ENCODE data around the gene HSD17B1.

DNA sequence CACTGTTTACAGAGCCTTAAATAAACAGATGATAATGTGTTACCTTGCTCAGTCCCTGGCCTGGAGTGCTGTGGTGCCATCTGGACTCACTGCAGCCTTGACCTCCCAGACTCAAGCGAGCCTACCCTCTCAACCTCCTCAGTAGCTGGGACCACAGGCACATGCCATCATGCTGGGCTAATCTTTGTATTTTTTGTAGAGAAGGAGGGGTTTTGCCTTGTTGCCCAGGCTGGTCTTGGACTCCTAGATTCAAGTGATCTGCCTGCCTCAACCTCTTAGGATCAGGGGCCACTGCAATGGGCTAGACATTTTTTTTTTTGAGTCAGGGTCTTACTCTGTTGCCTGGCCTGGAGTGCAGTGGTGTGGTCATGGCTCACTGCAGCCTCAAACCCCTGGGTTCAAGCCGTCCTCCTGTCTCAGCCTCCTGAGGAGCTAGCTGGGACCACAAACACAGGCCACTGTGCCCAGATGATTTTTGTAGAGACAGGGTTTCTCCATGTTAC, 21.7 kb upstream of the HSD17B1 start:
- TF ChIP-seq, protein P1, sequence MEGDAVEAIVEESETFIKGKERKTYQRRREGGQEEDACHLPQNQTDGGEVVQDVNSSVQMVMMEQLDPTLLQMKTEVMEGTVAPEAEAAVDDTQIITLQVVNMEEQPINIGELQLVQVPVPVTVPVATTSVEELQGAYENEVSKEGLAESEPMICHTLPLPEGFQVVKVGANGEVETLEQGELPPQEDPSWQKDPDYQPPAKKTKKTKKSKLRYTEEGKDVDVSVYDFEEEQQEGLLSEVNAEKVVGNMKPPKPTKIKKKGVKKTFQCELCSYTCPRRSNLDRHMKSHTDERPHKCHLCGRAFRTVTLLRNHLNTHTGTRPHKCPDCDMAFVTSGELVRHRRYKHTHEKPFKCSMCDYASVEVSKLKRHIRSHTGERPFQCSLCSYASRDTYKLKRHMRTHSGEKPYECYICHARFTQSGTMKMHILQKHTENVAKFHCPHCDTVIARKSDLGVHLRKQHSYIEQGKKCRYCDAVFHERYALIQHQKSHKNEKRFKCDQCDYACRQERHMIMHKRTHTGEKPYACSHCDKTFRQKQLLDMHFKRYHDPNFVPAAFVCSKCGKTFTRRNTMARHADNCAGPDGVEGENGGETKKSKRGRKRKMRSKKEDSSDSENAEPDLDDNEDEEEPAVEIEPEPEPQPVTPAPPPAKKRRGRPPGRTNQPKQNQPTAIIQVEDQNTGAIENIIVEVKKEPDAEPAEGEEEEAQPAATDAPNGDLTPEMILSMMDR (conservative IDR thresholded peaks at IDR 0.05; ENCODE audit: low read depth, low read length) = no peak
- TF ChIP-seq EZH2 (IDR thresholded peaks at IDR 0.05; ENCODE audit: borderline replicate concordance, low read depth, low read length, poor library complexity, severe bottlenecking) = no peak
